Measurements from ENCODE around the gene FEZ2.

FEZ2 gene

DNA sequence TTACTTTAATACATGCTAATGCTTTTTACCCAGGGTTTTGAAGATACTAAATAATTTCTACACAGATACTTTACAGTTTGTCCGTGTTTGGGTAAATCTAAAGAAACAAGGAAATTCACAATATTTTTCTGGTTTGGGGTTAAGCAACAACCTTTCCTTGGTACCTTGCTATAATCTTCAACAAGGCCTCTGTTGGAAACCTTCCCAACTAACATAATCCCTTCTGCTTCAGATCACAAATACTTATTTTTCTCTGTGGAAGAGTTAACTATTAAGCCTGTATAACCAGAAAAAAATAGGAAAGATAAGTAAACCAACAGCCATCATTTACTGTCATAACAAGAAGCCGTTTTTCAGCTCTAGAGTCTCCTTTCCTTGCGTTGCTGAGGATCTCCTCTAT, 15.0 kb downstream of the FEZ2 start:
- no peak overlapping the region for H3K4me3 ChIP-seq (ENCODE audit: control insufficient read depth, low read depth, low read length)
- DNase-seq (ENCODE audit: low read depth): no peak
- no peak for TF ChIP-seq CTCF (IDR thresholded peaks at IDR 0.05; ENCODE audit: control insufficient read depth, insufficient read depth, low read depth, low read length, missing control alignments)

GRCh38 chr2:36582538-36582937, 15.4 kb downstream of the FEZ2 start:
- H3K4me3 ChIP-seq (ENCODE audit: control insufficient read depth, low read depth, low read length): no peak overlapping the region
- TF ChIP-seq CTCF (IDR thresholded peaks at IDR 0.05; ENCODE audit: control insufficient read depth, insufficient read depth, low read depth, low read length, missing control alignments): no peak
- DNase-seq (ENCODE audit: low read depth): no peak

DNA sequence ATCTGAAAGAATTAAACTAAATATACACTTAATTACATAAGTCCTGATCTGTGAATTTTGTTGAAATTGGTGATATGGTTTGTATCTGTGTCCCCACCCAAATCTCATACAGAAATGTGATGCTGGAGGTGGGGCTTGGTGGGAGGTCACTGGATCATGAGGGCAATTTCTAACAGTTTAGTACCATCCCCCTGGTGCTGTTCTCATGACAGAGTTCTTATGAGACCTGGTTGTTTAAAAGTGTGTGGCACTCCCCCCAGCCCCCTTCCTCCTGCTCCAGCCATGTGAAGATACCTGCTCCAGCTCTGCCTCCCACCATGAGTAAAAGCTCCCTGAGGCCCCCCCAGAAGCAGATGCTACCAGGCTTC, 18.7 kb downstream of the FEZ2 start:
- TF ChIP-seq CTCF (IDR thresholded peaks at IDR 0.05; ENCODE audit: control insufficient read depth, insufficient read depth, low read depth, low read length, missing control alignments): no peak
- no peak for DNase-seq (ENCODE audit: low read depth)
- no peak overlapping the region for H3K4me3 ChIP-seq (ENCODE audit: control insufficient read depth, low read depth, low read length)

DNA sequence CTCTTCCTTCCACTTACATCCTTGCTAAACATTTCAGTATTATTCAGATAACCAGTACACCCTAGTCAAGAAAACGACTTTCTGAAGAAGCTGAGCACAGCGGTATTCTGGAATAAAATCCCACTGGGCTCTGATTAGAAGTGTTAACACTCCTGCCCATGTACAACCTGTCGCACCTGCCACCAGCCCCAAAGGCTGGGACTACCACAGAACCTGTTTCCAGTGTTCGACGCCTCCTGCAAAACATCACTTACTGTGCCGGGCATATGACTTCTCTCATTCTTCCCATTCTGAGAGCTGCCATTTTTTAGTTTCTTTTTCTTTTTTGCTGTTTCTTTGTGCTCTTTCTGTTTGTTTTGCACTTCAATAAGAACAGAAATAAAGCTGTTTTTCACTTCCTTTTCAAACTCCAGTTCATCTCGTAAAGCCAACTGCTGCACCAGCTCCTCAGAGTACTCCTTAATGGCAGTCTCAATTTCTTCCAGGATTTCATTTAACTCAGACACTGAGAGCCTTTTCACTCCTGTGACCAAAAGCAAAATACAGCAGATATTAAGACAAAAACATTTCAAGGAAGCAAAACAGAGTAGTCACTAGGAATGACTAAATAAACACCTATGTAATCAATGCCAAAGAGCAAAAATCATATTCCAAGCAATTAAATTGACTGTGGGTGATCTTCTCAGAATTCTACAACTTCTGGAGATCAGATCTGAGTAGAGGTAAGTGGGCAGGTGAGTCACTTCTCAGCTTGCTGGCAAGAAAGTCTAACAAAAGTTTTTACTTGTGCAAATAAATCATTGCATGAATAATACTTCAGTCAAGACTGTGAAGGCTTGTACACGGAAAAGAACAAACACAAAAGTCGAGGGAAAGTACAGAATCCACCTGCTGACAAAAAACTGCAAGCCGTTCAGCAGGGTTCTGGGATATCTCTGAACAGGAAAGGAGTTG, 19.3 kb downstream of the FEZ2 start:
- no peak for TF ChIP-seq CTCF (IDR thresholded peaks at IDR 0.05; ENCODE audit: control insufficient read depth, insufficient read depth, low read depth, low read length, missing control alignments)
- H3K4me3 ChIP-seq (ENCODE audit: control insufficient read depth, low read depth, low read length): no peak overlapping the region
- DNase-seq (ENCODE audit: low read depth): no peak

DNA sequence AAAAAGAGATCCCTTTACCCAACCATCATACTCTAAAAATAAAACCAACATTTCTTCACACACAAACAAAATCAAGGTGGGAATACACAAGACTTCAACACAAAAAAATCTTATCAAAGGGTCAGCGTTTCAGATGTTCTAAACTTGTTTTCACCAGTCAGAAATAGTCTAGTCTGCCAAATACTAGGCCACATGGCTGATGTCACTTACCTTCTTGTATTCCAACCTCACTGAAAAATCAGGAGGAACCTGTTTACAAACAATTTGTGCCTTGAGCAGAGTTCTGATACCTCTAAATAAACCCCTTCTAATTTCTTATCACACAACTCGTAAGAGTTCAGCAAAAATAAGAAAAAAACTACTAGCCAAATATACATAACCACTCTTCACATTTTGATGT, 20.1 kb downstream of the FEZ2 start:
- DNase-seq (ENCODE audit: low read depth): no peak
- no peak for TF ChIP-seq CTCF (IDR thresholded peaks at IDR 0.05; ENCODE audit: control insufficient read depth, insufficient read depth, low read depth, low read length, missing control alignments)
- H3K4me3 ChIP-seq (ENCODE audit: control insufficient read depth, low read depth, low read length): no peak overlapping the region

DNA sequence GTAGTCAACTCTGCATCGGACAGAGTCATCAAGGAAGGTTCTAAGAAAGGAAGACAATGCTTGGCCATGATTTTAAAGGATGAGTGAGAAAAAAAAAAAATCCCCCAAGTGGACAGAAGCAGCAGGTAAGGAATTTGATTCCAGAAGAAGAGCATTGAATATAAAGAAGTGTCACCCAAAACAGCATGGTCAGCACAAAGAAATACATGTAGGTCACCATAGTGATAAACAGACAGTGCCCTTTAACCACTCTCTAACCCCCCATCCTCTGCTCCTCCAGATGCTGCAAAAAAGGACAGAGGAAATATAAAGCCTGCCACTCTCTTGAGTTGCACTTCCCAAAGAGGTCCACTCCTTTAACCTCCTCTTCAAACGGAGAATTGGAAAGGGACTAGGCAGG, 23.4 kb downstream of the FEZ2 start:
- DNase-seq (ENCODE audit: low read depth): no peak
- TF ChIP-seq CTCF (IDR thresholded peaks at IDR 0.05; ENCODE audit: control insufficient read depth, insufficient read depth, low read depth, low read length, missing control alignments): no peak
- H3K4me3 ChIP-seq (ENCODE audit: control insufficient read depth, low read depth, low read length): no peak overlapping the region

Data from AG09309 (cell line).